Muscle layer of duodenum (tissue), 2 donors: ENCODE results near the gene SLC25A21.
"Not testable (repeated sequence)": the region's sequence is repeated elsewhere in the genome, so short reads cannot be mapped to it uniquely, and the experiment has no call there.

Source experiments
- H3K27ac ChIP-seq: one replicate; pipeline ENCODE4 v1.7.0; 2013; ENCODE audit warnings: mild to moderate bottlenecking, low read length
- H3K27me3 ChIP-seq: one replicate; pipeline ENCODE4 v1.7.0; 2013; ENCODE audit warnings: low read depth, mild to moderate bottlenecking, control low read depth, low read length
- H3K36me3 ChIP-seq, 2 donors: one replicate each; pipeline ENCODE4 v1.7.0; 2013; ENCODE audit warnings: low read length in 2 of 2, control low read depth in 1 of 2, mild to moderate bottlenecking in 1 of 2; ENCODE audit not compliant: insufficient read depth in 2 of 2, control insufficient read depth in 1 of 2
- H3K4me1 ChIP-seq, 2 donors: one replicate each; pipeline ENCODE4 v1.7.0; 2013; ENCODE audit warnings: low read length in 2 of 2, mild to moderate bottlenecking in 2 of 2, control low read depth in 1 of 2, moderate library complexity in 1 of 2; ENCODE audit not compliant: insufficient read depth in 2 of 2, control insufficient read depth in 1 of 2
- H3K4me3 ChIP-seq, 2 donors: one replicate each; pipeline ENCODE4 v1.7.0; 2013; ENCODE audit warnings: low read length in 2 of 2, low read depth in 1 of 2, mild to moderate bottlenecking in 1 of 2
- H3K9me3 ChIP-seq, 2 donors: one replicate each; pipeline ENCODE4 v1.7.0; 2013; ENCODE audit warnings: low read length in 2 of 2, control low read depth in 1 of 2, mild to moderate bottlenecking in 1 of 2; ENCODE audit not compliant: control insufficient read depth in 1 of 2
- donor health status: healthy.

SLC25A21 gene

GRCh38 chr14:36826614-36827013, 345.8 kb downstream of the SLC25A21 start:
- H3K36me3 ChIP-seq: no peaks in the 10 kb centered on the region
- no peaks in the 10 kb centered on the region for H3K27me3 ChIP-seq
- no peaks in the 10 kb centered on the region for H3K9me3 ChIP-seq
- no peak overlapping the region for H3K27ac ChIP-seq
- H3K4me1 ChIP-seq: no peaks in the 10 kb centered on the region
- no peak overlapping the region for H3K4me3 ChIP-seq

GRCh38 chr14:36824854-36825253, 347.6 kb downstream of the SLC25A21 start:
- no peak overlapping the region for H3K4me3 ChIP-seq
- H3K27me3 ChIP-seq: no peaks in the 10 kb centered on the region
- no peaks in the 10 kb centered on the region for H3K4me1 ChIP-seq
- no peaks in the 10 kb centered on the region for H3K36me3 ChIP-seq
- no peaks in the 10 kb centered on the region for H3K9me3 ChIP-seq
- H3K27ac ChIP-seq: no peak overlapping the region

DNA sequence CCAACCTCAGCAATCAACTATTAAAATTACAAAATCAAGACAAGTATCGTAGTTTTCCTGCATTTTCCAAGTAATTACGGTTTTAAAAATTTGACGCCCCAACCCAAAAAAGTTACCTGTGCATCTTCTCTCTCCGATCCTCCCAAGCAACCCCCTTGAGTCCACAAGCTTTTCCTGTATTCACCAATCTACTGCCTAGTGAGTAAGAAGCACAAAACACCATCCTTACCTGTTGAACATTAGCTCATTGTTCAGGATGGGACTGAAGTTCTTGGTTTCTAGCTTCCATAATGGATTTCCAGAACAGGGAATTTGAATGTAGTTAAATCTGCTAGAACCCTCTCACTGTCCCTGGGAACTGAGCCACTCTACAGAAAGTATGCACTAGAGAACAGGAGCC, 348.8 kb downstream of the SLC25A21 start:
- H3K9me3 ChIP-seq: no peaks in the 10 kb centered on the region

DNA sequence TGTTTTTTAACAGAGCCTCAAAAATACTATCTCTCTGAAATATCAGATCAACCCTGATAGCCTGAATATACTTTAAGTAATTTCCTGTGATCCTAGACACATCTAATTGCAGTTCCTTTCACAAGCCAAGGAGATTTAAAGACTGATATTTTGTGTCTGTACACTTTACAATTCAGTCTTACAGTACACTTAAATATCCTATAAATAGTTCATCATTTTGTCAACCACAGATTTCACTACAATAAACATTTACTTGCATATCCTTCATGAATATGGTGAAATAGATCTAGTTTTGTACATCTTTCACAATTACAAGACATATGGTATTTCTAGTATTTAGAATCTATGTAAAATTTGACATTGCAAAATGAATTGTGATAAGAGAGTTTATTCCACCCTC, 349.7 kb downstream of the SLC25A21 start:
- Histone ChIP-seq H3K36me3 (no peaks in the 10 kb centered on the region), H3K9me3 (no peaks in the 10 kb centered on the region), H3K27me3 (no peaks in the 10 kb centered on the region), H3K4me1 (no peaks in the 10 kb centered on the region), H3K27ac (no peak overlapping the region), H3K4me3 (no peak overlapping the region)

More for the DNA sequence above, 348.8 kb downstream of the SLC25A21 start:
- Histone ChIP-seq H3K27me3 (no peaks in the 10 kb centered on the region), H3K4me3 (no peak overlapping the region), H3K36me3 (no peaks in the 10 kb centered on the region), H3K4me1 (no peaks in the 10 kb centered on the region), H3K27ac (no peak overlapping the region)

DNA sequence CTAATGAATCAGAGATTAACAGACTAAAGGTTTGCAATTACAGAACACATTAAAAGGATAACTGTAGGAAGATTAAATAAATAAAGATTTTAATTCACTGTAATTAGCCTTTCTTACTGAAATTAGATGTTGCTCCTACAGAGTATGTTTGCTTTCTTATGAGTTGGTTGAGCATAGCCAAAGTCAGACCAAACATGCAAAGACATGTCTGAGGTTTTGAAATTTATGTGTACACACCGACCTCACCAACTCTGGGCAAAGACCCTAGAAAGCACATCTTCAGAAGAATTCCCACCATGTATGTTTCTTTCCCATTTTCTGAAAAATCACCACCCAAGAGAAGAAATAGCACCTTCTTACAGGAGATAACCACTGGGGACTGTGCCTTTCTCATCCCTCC, 351.5 kb downstream of the SLC25A21 start:
- no peak overlapping the region for H3K27ac ChIP-seq
- no peaks in the 10 kb centered on the region for H3K9me3 ChIP-seq
- H3K4me1 ChIP-seq: no peaks in the 10 kb centered on the region
- no peaks in the 10 kb centered on the region for H3K36me3 ChIP-seq
- H3K4me3 ChIP-seq: no peak overlapping the region
- H3K27me3 ChIP-seq: no peaks in the 10 kb centered on the region

- Histone ChIP-seq H3K36me3 (no peaks in the 10 kb centered on the region), H3K27me3 (no peaks in the 10 kb centered on the region), H3K9me3 (no peaks in the 10 kb centered on the region), H3K4me3 (no peak overlapping the region), H3K4me1 (no peaks in the 10 kb centered on the region), H3K27ac (no peak overlapping the region)
Measured at GRCh38 chr14:36820111-36820709, 352.2 kb downstream of the SLC25A21 start.

DNA sequence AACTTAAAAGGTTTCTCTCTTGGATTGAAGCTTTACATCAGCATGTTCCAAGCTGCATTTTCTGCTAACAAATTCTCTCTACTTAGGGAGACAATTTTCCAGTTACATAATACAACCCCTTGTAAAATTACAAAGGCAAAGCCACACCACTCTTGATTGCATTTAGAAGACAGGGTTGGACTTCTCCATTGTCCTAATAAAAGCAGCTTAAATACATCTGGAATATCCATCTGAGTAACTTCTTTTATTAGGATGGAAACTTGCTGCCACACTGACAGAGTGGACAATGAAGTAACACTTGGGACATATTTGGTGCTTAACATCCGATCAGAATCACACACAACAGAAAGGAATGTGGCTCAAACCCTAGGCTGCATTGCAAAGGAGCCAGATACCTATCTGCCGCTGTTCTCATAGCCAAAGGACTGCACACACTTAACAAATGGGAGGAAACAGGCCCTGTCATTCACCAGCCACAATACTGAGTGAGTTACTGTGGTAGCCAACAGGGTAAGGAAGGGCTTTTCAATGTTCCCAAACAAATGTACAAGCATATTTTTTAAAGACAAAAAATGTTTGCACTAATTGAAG, 353.5 kb downstream of the SLC25A21 start:
- no peak overlapping the region for H3K4me3 ChIP-seq
- no peak overlapping the region for H3K27ac ChIP-seq
- no peaks in the 10 kb centered on the region for H3K4me1 ChIP-seq
- no peaks in the 10 kb centered on the region for H3K9me3 ChIP-seq
- no peaks in the 10 kb centered on the region for H3K27me3 ChIP-seq
- H3K36me3 ChIP-seq: no peaks in the 10 kb centered on the region

DNA sequence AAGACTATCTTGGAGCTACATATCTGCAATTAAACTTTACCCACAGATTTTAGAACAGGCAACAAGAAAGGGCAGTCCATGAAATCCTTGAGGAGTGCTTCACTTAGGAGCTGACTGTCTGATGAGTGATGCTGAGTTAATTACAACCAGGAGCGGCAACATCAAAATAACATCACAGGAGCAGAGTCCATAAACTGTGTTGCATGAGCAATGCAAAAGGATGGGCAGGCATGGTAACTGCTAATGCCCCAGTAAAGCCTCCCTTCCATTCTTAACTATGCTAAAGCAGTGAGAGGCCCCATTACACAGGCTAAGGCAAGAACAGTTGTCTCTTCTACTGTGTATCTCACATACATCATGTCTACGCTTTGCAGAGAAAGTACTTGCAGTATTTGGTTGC, 354.2 kb downstream of the SLC25A21 start:
- H3K4me1 ChIP-seq: no peaks in the 10 kb centered on the region
- H3K27ac ChIP-seq: no peak overlapping the region
- no peaks in the 10 kb centered on the region for H3K27me3 ChIP-seq
- no peak overlapping the region for H3K4me3 ChIP-seq
- H3K9me3 ChIP-seq: no peaks in the 10 kb centered on the region
- no peaks in the 10 kb centered on the region for H3K36me3 ChIP-seq

- no peak overlapping the region for H3K4me3 ChIP-seq
- H3K27ac ChIP-seq: no peak overlapping the region
- no peaks in the 10 kb centered on the region for H3K4me1 ChIP-seq
- H3K9me3 ChIP-seq: no peaks in the 10 kb centered on the region
- no peaks in the 10 kb centered on the region for H3K36me3 ChIP-seq
- no peaks in the 10 kb centered on the region for H3K27me3 ChIP-seq
Measured at GRCh38 chr14:36817071-36817930, 355.1 kb downstream of the SLC25A21 start.

GRCh38 chr14:36816481-36816880, 355.9 kb downstream of the SLC25A21 start:
- H3K9me3 ChIP-seq: no peaks in the 10 kb centered on the region
- H3K4me3 ChIP-seq: no peak overlapping the region
- H3K27ac ChIP-seq: no peak overlapping the region
- H3K4me1 ChIP-seq: no peaks in the 10 kb centered on the region
- H3K27me3 ChIP-seq: no peaks in the 10 kb centered on the region
- no peaks in the 10 kb centered on the region for H3K36me3 ChIP-seq

DNA sequence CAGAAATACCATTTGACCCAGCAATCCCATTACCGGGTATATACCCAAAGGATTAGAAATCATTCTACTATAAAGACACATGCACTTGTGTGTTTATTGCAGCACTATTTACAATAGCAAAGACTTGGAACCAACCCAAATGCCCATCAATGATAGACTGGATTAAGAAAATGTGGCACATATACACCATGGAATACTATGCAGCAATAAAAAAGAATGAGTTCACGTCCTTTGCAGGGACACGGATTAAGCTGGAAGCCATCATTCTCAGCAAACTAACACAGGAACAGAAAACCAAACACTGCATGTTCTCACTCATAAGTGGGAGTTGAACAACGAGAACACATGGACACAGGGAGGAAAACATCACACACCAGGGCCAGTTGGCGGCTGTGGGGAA, 357.6 kb downstream of the SLC25A21 start:
- not testable (repeated sequence) for H3K9me3 ChIP-seq, H3K4me1 ChIP-seq, H3K27me3 ChIP-seq, H3K4me3 ChIP-seq, H3K36me3 ChIP-seq, H3K27ac ChIP-seq
